DMS53 treated with DMSO at 0.1 percent for 48 hours (cell line): Measurements from ENCODE around the gene DPF1.
"Not testable (repeated sequence)": the region's sequence is repeated elsewhere in the genome, so short reads cannot be mapped to it uniquely, and the experiment has no call there.

ENCODE experiments used
- DNase-seq: peaks from one replicate; lab custom pipeline; 2025; ENCODE audit not compliant: unreplicated experiment; lab: John Stamatoyannopoulos, UW

Gene DPF1

GRCh38 chr19:38224014-38224862, at the start of gene DPF1:
DPF1 (minus strand) TSS chr19:38224222; CDS start chr19:38224142, 80 bp downstream.
- peak; percentile 73 for DNase-seq

GRCh38 chr19:38273499-38273898, 49.5 kb upstream of the DPF1 start:
- no peak for DNase-seq

- no peak for DNase-seq
These were observed 46.7 kb upstream of the DPF1 start for GRCh38 chr19:38270587-38271167.

- DNase-seq = no peak
These were observed 44.5 kb upstream of the DPF1 start for GRCh38 chr19:38268539-38268938.

GRCh38 chr19:38267761-38268483, 43.9 kb upstream of the DPF1 start:
- no peak for DNase-seq

GRCh38 chr19:38266981-38267597, 43.1 kb upstream of the DPF1 start:
- peak; percentile 69 for DNase-seq

DNA sequence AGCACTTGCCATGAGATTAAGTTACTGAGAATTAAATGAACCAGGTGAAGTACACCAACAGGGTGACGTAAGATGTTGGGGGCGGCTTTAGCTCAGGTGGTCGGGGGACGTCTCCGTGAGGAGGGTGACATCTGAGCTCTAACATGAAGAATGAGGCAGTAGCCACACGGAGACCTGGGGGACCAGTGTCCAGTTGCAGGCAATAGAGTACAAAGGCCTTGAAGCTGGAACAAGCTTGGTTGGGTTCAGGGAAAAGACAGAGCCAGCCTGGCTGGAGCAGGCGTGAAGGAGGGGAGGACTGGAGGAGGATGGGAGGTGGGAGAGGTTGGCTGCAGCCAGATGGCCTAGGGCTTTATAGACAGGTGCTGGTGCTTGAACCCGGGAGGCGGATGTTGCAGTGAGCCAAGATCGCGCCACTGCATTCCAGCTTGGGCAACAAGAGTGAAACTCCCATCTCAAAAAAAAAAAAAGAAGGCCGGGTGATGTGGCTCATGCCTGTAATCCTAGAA, 42.0 kb upstream of the DPF1 start:
- DNase-seq = no peak

GRCh38 chr19:38265213-38265861, 41.3 kb upstream of the DPF1 start:
- no peak for DNase-seq

GRCh38 chr19:38264486-38265212, 40.6 kb upstream of the DPF1 start, which contains the start of gene SPINT2:
SPINT2 (plus strand) TSS chr19:38264573; CDS start chr19:38264893, 320 bp downstream.
- no peak for DNase-seq

- DNase-seq = peak; percentile 98
These were observed 39.9 kb upstream of the DPF1 start for GRCh38 chr19:38263689-38264485.

GRCh38 chr19:38262585-38263268, 38.7 kb upstream of the DPF1 start:
- no peak for DNase-seq

GRCh38 chr19:38261942-38262341, 37.9 kb upstream of the DPF1 start:
- DNase-seq = not testable (repeated sequence)

DNA sequence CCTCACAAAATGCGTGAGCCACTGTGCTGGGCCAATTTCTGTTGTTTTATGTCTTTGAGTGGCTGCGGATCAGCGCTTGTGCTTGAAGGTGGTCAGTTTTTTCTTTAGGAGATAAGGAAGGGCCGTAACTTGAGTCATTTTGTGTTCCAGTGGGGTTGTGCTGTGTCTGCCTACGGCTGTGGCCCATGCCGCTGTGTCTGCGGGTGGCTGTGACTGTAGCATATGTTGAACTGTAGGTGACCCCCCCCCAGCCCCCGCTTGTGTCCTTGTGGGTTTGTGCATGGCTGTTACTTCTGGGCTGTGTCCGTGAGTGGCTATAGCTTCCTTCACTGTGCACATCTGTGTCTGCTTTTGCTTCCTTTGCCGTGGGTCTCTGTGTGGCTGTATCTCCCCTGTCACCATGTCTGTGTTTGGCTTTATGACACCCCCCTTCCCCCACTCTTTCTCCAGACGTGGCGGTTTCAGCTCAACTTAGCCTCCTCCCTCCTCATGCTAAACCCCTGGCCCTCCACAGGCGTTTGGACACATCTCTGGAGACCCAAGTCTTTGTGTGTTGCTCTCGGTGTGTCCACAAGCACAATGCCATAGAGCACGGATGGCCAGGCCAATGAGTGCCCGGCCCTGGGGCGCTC, 31.5 kb upstream of the DPF1 start:
- no peak for DNase-seq

GRCh38 chr19:38253788-38254187, 29.8 kb upstream of the DPF1 start:
- no peak for DNase-seq

DNA sequence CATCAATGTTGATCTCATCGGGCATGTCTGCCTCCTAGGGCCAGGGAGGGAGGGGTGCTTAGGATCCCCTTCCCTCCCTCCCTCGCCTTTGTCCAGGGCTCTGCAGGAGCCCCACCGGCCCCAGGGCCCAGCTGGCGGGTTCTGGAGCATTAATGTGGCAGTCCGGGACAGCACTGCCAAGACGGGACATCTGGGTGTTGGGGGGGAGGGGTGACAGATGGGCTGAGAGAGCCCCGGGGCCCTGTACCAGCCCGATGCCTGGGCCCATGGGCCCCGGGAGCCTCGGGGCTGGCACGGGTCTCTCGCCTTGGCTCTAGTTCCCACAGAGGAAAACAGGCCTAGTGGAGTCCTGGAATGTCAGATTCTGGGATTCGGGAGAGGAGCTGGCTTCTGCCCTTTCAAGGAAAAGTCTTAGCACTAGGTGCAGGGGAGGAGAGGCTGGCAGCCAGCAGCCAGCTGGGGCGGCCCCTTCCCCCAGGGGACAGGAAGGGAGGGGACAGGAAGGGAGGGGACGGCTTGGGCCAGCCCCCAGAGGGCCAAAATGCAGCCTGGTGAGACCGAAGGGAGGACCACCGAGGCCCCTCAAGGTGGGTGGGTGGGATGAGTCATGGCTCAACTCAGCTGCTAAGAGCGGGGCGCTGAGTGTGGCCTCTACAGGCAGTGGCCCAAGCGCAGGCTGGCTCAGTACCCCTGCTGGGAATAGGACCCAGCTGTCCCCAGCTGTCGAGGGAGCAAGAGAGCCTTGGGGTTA, 29.1 kb upstream of the DPF1 start:
- no peak for DNase-seq

GRCh38 chr19:38252385-38252784, 28.4 kb upstream of the DPF1 start:
- DNase-seq = no peak

GRCh38 chr19:38251564-38252051, 27.6 kb upstream of the DPF1 start:
- DNase-seq = no peak
